ENCODE measurements around the gene TNFRSF6B.

DNA sequence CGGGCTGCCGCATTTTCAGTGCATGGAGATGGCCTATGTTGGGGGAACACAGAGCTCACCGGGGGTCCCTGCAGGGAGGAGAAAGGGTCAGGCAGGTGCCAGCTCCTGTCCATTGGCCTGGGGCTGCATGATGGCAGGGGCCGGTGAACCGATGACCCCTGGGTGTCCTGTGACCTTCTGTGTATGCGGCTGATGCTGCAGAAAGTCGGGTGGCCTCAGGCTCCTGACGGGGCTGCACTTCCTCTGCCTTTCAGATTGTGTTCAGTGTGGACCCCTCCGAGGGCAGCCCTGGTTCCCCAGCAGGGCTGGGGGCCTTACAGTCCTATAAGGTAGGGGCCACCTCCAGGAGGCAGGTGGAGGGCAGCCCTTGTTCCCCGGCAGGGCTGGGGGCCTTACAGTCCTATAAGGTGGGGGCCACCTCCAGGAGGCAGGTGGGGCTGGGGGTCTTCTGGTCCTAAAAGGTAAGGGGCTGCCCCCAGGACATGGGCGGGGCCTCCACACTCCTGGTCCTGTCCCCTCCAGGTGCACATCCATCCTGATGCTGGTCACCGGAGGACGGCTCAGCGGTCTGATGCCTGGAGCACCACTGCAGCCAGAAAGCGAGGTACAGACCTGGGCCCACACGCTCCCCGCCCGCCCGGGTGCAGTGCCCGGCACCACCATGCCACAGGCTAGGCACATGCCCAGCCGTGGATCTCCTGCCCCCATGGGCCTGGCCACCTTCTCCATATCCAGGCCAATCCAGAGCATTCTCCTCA is 11.0 kb upstream of the TNFRSF6B start:
- TF ChIP-seq, protein P1, sequence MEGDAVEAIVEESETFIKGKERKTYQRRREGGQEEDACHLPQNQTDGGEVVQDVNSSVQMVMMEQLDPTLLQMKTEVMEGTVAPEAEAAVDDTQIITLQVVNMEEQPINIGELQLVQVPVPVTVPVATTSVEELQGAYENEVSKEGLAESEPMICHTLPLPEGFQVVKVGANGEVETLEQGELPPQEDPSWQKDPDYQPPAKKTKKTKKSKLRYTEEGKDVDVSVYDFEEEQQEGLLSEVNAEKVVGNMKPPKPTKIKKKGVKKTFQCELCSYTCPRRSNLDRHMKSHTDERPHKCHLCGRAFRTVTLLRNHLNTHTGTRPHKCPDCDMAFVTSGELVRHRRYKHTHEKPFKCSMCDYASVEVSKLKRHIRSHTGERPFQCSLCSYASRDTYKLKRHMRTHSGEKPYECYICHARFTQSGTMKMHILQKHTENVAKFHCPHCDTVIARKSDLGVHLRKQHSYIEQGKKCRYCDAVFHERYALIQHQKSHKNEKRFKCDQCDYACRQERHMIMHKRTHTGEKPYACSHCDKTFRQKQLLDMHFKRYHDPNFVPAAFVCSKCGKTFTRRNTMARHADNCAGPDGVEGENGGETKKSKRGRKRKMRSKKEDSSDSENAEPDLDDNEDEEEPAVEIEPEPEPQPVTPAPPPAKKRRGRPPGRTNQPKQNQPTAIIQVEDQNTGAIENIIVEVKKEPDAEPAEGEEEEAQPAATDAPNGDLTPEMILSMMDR (IDR thresholded peaks at IDR 0.05) = no peak
- no peak for TF ChIP-seq ZFX (IDR thresholded peaks at IDR 0.05; ENCODE audit: borderline replicate concordance)

Data from 22Rv1 (cell line).